ENCODE data around the gene LRCH2.

Gene LRCH2

DNA sequence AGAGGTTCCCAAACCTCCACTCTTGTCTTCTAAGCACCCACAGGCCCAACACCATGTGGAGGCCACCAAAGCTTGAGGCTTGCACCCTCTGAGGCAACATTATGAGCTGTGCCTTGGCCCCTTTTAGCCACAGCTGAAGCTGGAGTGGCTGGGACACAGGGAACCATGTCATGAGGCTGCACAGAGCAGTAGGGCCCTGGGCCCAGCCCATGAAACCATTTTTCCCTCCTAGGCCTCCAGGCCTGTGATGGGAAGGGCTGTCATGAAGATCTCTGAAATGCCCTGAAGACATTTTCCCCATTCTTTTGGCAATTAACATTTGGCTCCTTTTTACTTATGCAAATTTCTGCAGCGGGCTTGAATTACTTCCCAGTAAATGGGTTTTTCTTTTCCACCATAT, 29.9 kb downstream of the LRCH2 start:
- TF ChIP-seq, protein P1, sequence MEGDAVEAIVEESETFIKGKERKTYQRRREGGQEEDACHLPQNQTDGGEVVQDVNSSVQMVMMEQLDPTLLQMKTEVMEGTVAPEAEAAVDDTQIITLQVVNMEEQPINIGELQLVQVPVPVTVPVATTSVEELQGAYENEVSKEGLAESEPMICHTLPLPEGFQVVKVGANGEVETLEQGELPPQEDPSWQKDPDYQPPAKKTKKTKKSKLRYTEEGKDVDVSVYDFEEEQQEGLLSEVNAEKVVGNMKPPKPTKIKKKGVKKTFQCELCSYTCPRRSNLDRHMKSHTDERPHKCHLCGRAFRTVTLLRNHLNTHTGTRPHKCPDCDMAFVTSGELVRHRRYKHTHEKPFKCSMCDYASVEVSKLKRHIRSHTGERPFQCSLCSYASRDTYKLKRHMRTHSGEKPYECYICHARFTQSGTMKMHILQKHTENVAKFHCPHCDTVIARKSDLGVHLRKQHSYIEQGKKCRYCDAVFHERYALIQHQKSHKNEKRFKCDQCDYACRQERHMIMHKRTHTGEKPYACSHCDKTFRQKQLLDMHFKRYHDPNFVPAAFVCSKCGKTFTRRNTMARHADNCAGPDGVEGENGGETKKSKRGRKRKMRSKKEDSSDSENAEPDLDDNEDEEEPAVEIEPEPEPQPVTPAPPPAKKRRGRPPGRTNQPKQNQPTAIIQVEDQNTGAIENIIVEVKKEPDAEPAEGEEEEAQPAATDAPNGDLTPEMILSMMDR (conservative IDR thresholded peaks at IDR 0.05; ENCODE audit: low read depth, low read length): no peak
- no peak for DNase-seq (ENCODE audit: low read depth)

DNA sequence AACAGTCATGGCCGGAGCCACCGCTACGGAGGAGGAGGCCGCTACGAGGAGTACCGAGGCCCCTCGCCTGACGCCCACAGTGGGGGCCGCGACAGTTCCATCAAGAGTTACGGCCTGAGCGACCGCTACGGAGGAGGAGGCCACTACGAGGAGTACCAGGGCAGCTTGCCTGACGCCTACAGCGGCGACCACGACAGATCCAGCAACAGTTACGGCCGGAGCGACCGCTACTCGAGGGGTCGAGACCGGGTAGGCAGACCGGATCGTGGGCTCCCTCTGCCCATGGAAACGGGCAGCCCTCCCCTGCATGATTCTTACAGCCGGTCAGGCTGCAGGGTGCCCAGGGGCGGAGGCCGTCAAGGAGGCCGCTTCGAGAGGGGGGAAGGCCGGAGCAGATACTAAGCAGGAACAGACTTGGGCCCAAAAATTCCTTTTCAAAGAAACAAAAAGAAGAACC, 41.6 kb downstream of the LRCH2 start:
- no peak for DNase-seq (ENCODE audit: low read depth)
- H3K4me3 ChIP-seq (ENCODE audit: low read length): no peak overlapping the region
- TF ChIP-seq, protein P1 (conservative IDR thresholded peaks at IDR 0.05; ENCODE audit: low read depth, low read length): no peak

More for the DNA sequence above, 29.9 kb downstream of the LRCH2 start:
- no peak overlapping the region for H3K4me3 ChIP-seq (ENCODE audit: low read length)

DNA sequence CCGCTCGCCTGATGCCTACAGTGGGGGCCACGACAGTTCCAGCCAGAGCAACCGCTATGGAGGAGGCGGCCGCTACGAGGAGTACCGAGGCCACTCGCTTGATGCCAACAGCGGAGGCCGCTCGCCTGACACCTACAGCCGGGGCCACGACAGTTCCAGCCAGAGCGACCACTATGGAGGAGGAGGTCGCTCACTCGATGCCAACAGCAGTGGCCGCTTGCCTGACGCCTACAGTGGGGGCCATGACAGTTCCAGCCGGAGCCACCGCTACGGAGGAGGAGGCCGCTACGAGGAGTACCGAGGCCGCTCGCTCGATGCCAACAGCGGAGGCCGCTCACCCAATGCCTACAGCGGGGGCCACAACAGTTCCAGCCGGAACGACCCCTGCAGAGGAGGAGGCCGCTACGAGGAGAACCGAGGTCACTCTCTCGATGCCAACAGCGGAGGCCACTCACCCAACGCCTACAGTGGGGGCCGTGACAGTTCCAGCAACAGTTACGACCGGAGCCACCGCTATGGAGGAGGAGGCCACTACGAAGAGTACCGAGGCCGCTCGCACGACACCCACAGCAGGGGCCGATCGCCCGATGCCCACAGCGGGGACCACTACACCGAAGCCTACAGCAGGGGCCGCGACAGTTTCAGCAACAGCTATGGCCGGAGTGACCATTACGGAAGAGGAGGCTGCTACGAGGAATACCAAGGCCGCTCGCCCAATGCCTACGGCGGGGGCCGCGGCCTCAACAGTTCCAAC, 42.2 kb downstream of the LRCH2 start:
- TF ChIP-seq, protein P1 (conservative IDR thresholded peaks at IDR 0.05; ENCODE audit: low read depth, low read length): no peak
- H3K4me3 ChIP-seq (ENCODE audit: low read length): no peak overlapping the region
- DNase-seq (ENCODE audit: low read depth): no peak

DNA sequence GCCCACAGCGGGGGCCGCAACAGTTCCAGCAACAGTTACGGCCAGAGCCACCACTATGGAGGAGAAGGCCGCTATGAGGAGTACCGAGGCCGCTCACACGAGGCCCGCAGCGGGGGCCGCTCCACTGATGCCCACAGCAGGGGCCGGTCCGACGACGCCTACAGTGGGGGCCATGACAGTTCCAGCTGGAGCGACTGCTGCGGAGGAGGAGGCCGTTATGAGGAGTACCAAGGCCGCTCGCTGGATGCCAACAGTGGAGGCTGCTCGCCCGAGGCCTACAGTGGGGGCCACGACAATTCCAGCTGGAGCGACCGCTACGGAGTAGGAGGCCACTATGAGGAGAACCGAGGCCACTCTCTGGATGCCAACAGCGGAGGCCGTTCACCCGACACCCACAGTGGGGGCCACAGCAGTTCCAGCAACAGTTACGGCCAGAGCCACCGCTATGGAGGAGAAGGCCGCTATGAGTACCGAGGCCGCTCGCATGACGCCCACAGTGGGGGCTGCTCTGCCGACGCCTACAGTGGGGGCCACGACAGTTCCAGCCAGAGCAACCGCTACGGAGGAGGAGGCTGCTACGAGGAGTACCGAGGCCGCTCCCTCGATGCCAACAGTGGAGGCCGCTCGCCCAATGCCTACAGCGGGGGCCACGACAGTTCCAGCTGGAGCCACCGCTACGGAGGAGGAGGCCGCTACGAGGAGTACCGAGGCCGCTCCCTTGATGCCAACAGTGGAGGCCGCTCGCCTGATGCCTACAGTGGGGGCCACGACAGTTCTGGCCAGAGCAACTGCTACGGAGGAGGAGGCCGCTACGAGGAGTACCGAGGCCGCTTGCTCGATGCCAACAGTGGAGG, 43.0 kb downstream of the LRCH2 start:
- H3K4me3 ChIP-seq (ENCODE audit: low read length): no peak overlapping the region
- DNase-seq (ENCODE audit: low read depth): no peak
- TF ChIP-seq, protein P1 (conservative IDR thresholded peaks at IDR 0.05; ENCODE audit: low read depth, low read length): no peak

DNA sequence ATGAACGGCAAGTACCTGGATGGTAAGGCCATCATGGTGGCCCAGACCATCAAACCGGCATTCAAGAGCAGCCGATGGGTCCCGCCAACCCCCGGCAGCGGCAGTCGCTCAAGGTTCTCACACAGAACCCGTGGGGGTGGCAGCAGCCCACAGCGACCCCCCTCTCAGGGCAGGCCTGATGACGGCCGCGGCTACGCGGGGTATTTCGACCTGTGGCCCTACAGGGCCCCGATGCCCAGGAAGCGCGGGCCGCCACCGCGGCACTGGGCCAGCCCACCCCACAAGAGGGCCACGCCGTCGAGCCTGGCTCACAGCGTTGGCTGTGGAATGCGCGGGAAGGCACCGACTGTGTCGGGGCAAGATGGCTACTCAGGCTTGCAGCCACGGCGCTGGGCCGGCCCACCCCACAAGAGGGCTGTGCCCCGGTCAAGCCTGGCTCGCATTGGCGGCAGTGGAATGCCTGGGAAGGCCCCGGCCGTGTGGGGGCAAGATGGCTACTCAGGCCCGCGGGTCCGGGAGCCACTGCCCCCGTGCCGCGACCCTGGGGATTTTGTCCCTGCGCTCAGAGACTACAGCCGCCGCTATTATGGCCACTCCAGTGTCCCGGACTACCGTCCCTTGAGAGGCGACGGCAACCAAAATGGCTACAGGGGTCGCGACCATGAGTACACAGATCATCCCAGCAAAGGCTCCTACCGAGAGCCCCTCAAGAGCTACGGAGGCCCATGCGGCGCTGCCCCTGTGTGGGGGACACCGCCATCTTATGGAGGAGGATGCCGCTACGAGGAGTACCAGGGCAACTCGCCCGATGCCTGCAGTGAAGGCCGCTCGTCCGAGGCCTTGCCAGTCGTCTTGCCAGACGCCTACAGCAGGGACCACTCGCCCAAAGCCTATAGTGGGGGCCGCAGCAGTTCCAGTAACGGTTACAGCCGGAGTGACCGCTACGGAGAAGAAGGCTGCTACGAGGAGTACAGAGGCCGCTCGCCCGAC, 44.0 kb downstream of the LRCH2 start:
- H3K4me3 ChIP-seq (ENCODE audit: low read length): no peak overlapping the region
- no peak for DNase-seq (ENCODE audit: low read depth)
- TF ChIP-seq, protein P1 (conservative IDR thresholded peaks at IDR 0.05; ENCODE audit: low read depth, low read length): no peak

DNA sequence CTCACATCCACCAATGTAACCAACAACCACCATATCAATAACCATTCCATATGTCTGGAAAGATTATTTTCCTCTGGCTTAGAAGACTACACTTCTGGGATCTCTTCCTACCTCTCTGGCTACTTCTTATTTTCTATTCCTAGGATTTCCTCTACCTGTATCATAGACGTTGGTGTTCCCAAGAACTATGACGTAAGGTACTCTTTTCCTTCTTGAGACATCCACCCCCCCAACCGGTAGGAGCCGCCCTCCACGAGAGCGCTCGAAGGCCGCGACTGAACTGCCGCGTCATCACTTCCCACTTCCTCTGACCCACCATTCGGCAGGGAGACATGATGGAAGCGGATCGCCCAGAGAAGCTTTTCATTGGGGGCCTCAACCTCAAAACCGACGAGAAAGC, 44.8 kb downstream of the LRCH2 start, which contains the start of gene RBMXL3:
Gene RBMXL3 (plus strand): TSS at position 301 of the 400 bp plus-strand sequence. CDS start 32 bp downstream, at position 333.
- H3K4me3 ChIP-seq (ENCODE audit: low read length): no peak within 1 kb of the TSS
- no peak for DNase-seq (ENCODE audit: low read depth)
- TF ChIP-seq, protein P1 (conservative IDR thresholded peaks at IDR 0.05; ENCODE audit: low read depth, low read length): no peak

Data from retinal pigment epithelial cell (primary cell).